HepG2 (cell line): ENCODE data around the gene HINT2. TPM values are rescaled to one million over a fixed set of nuclear protein-coding genes. Genes with fewer than 3 reads are reported as not detected.
A peak's percentile ranks its signal among the peaks of the same experiment; 100 is the strongest.

Experiments used
- FOXA3 ChIP-seq: IDR thresholded peaks from 2 replicates; pipeline ENCODE4 v1.6.1; 2016; ENCODE audit warnings: missing genetic modification reagents, missing compliant biosample characterization
- GRHL1 ChIP-seq: sonication (generic); formaldehyde crosslinking; conservative IDR thresholded peaks from 2 replicates; pipeline ENCODE4 v1.8.0; 2022; ENCODE audit warnings: missing genetic modification reagents
- SALL2 ChIP-seq: sonication (generic); formaldehyde crosslinking; IDR thresholded peaks from 2 replicates; pipeline ENCODE4 v1.8.1; 2023; ENCODE audit warnings: mild to moderate bottlenecking, missing genetic modification reagents, inconsistent platforms
- SOX5 ChIP-seq: IDR thresholded peaks from 2 replicates; pipeline ENCODE4 v1.6.1; 2016; ENCODE audit warnings: borderline replicate concordance
- SP140L ChIP-seq: sonication (generic); formaldehyde crosslinking; IDR thresholded peaks from 2 replicates; pipeline ENCODE4 v1.4.0; 2020; ENCODE audit warnings: missing genetic modification reagents, borderline replicate concordance
- SSRP1 ChIP-seq: IDR thresholded peaks from 2 replicates; pipeline ENCODE4 v1.6.1; 2016; ENCODE audit warnings: control low read depth
- ZBTB4 ChIP-seq: sonication (generic); formaldehyde crosslinking; IDR thresholded peaks from 2 replicates; pipeline ENCODE4 v1.4.0; 2020; ENCODE audit warnings: missing genetic modification reagents, mild to moderate bottlenecking, borderline replicate concordance
- ZNF430 ChIP-seq: sonication (generic); formaldehyde crosslinking; IDR thresholded peaks from 2 replicates; pipeline ENCODE4 v1.9.0; 2021; ENCODE audit warnings: mild to moderate bottlenecking, missing genetic modification reagents
- ZNF687 ChIP-seq: sonication (generic); formaldehyde crosslinking; IDR thresholded peaks from 2 replicates; pipeline ENCODE4 v1.5.1; 2020; ENCODE audit warnings: mild to moderate bottlenecking, missing genetic modification reagents, moderate library complexity
- ZNF740 ChIP-seq: sonication (generic); formaldehyde crosslinking; IDR thresholded peaks from 2 replicates; pipeline ENCODE4 v1.4.0; 2020; ENCODE audit warnings: missing genetic modification reagents
- polyA plus RNA-seq, 8 experiments: library from polyadenylated mRNA; depleted of rRNA in 3 of 8; stranded (reverse) in 7 of 8; unstranded in 1 of 8; fragments of >200 nt; fragmentation: Illumina TruSeq in 4 of 8; extraction: Trizol in 4 of 8; gene quantifications; 2 replicates each; pipeline versions ENCODE4 v1.2.1 to v1.2.3, GENCODE V29; 2011 to 2016; ENCODE audit warnings: low read depth in 4 of 8, missing spikeins in 1 of 8, mixed read lengths in 1 of 8; ENCODE audit not compliant: insufficient read depth in 1 of 8
- total RNA-seq, 5 experiments: library from RNA; depleted of rRNA; stranded (reverse); fragments of >200 nt; fragmentation: Illumina TruSeq; extraction: Trizol; gene quantifications; 2 replicates each; pipeline ENCODE4 v1.2.3, GENCODE V29; 2016; ENCODE audit warnings: low read depth in 1 of 5

HINT2 gene
- total and polyA plus RNA-seq, 2 of the 13 experiments (the other 11 are each of a cell fraction or from before 2014, with no cell fraction given) = 37.9 to 56.2 TPM

- no peak for TF ChIP-seq ZBTB4 (CRISPR knock-in tag)
- 0 out of 2 replicates have a peak, but pooled peaks have one; percentile 26 for TF ChIP-seq SP140L (CRISPR knock-in tag)
- no peak for TF ChIP-seq GRHL1
- peak; percentile 72; the same call in 1 of the 2 replicates for TF ChIP-seq SALL2 (CRISPR knock-in tag)
- peak; percentile 36 for TF ChIP-seq SOX5
- TF ChIP-seq FOXA3 (CRISPR knock-in tag) = peak; percentile 60
- no peak; the same call in none of the 2 replicates for TF ChIP-seq ZNF430 (CRISPR knock-in tag)
- no peak for TF ChIP-seq SSRP1 (CRISPR knock-in tag)
- TF ChIP-seq ZNF687 (CRISPR knock-in tag) = peak; percentile 91; the same call in 1 of the 2 replicates
- no peak; the same call in 1 of the 2 replicates for TF ChIP-seq ZNF740 (CRISPR knock-in tag)
Observed at GRCh38 chr9:35814106-35814840, 569 bp downstream of the HINT2 start (continued).
